Measurements from ENCODE around the gene KIAA0513. TPM values are rescaled to one million over a fixed set of nuclear protein-coding genes. Genes with fewer than 3 reads are reported as not detected.

Gene KIAA0513
- total and polyA plus RNA-seq, 2 of the 13 experiments (the other 11 are each of a cell fraction or from before 2014, with no cell fraction given): 1.8 TPM

DNA sequence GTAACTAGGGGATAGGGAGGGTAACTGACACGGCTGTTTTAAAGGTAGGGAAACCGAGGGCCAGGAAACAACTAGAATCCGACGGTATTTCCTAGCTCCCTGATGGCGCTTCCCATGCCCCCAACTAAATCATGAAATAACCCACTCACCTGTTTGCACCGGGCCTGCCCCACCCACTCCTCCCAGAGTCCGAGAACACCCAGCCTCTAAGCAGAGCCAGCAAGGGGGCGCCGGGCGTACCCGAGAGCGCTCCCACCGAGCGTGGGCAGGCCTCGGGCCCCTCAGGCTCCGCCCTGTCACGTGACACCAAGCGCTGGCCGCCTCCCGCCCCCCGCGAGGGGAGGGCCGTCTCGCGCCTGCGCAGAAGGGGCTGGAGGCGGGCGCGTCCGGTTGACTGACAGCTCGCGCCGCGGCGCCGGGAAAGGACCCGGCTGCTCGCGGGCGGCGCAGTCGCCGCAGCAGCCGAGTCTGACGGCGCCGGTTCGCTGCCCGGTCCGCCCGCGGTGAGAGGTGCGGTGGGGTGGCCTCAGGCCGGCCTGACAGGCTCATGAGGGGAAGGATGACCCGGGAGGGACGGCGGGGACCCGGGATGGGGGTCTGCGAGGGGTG, at the start of gene KIAA0513 (continued):
- TF ChIP-seq, protein P1, sequence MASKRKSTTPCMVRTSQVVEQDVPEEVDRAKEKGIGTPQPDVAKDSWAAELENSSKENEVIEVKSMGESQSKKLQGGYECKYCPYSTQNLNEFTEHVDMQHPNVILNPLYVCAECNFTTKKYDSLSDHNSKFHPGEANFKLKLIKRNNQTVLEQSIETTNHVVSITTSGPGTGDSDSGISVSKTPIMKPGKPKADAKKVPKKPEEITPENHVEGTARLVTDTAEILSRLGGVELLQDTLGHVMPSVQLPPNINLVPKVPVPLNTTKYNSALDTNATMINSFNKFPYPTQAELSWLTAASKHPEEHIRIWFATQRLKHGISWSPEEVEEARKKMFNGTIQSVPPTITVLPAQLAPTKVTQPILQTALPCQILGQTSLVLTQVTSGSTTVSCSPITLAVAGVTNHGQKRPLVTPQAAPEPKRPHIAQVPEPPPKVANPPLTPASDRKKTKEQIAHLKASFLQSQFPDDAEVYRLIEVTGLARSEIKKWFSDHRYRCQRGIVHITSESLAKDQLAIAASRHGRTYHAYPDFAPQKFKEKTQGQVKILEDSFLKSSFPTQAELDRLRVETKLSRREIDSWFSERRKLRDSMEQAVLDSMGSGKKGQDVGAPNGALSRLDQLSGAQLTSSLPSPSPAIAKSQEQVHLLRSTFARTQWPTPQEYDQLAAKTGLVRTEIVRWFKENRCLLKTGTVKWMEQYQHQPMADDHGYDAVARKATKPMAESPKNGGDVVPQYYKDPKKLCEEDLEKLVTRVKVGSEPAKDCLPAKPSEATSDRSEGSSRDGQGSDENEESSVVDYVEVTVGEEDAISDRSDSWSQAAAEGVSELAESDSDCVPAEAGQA (IDR thresholded peaks at IDR 0.05; ENCODE audit: low read depth): peak; percentile 38; the same call in 1 of the 2 replicates
- TF ChIP-seq, protein P1 (CRISPR knock-in tag; IDR thresholded peaks at IDR 0.05; ENCODE audit: borderline replicate concordance): no peak
- no peak for TF ChIP-seq ZZZ3 (CRISPR knock-in tag; IDR thresholded peaks at IDR 0.05; ENCODE audit: borderline replicate concordance)
- TF ChIP-seq ZNF335 (CRISPR knock-in tag; IDR thresholded peaks at IDR 0.05): peak; percentile 67; the same call in 1 of the 2 replicates
- peak; percentile 58; the same call in 1 of the 2 replicates for TF ChIP-seq ZNF274 (CRISPR knock-in tag; IDR thresholded peaks at IDR 0.05)
- TF ChIP-seq ZNF619 (CRISPR knock-in tag; IDR thresholded peaks at IDR 0.05): peak; percentile 48; the same call in 1 of the 2 replicates
- no peak; the same call in 1 of the 2 replicates for TF ChIP-seq ZBTB20 (CRISPR knock-in tag; IDR thresholded peaks at IDR 0.05; ENCODE audit: borderline replicate concordance, low read depth)
- TF ChIP-seq ZEB1 (IDR thresholded peaks at IDR 0.05; ENCODE audit: insufficient replicate concordance, low read depth): peak; percentile 54
- no peak for TF ChIP-seq NFKBIZ (CRISPR knock-in tag; IDR thresholded peaks at IDR 0.05)
- peak; percentile 60; the same call in 1 of the 2 replicates for TF ChIP-seq IRF2 (CRISPR knock-in tag; IDR thresholded peaks at IDR 0.05)
- TF ChIP-seq PRMT3 (CRISPR knock-in tag; IDR thresholded peaks at IDR 0.05; ENCODE audit: borderline replicate concordance, low read depth): no peak
- TF ChIP-seq, protein P2, sequence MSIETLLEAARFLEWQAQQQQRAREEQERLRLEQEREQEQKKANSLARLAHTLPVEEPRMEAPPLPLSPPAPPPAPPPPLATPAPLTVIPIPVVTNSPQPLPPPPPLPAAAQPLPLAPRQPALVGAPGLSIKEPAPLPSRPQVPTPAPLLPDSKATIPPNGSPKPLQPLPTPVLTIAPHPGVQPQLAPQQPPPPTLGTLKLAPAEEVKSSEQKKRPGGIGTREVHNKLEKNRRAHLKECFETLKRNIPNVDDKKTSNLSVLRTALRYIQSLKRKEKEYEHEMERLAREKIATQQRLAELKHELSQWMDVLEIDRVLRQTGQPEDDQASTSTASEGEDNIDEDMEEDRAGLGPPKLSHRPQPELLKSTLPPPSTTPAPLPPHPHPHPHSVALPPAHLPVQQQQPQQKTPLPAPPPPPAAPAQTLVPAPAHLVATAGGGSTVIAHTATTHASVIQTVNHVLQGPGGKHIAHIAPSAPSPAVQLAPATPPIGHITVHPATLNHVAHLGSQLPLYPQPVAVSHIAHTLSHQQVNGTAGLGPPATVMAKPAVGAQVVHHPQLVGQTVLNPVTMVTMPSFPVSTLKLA (IDR thresholded peaks at IDR 0.05): 0 out of 2 replicates have a peak, but pooled peaks have one; percentile 5
- no peak for TF ChIP-seq KLF6 (CRISPR knock-in tag; IDR thresholded peaks at IDR 0.05)
- no peak for TF ChIP-seq ATRX (CRISPR knock-in tag; IDR thresholded peaks at IDR 0.05; ENCODE audit: borderline replicate concordance)

All from HepG2 (cell line).